Muscle of back (tissue), 10 donors: Measurements from ENCODE around the gene CATSPERB. TPM values are rescaled to one million over a fixed set of nuclear protein-coding genes. Genes with fewer than 3 reads are reported as not detected.

ENCODE experiments used
- polyA plus RNA-seq, 10 donors: library from polyadenylated mRNA; unstranded; fragments of 120-200 nt; gene quantifications; one replicate each; pipeline ENCODE4 v1.2.1, GENCODE V29; 2013; ENCODE audit not compliant: insufficient read length in 10 of 10

Gene CATSPERB
- polyA plus RNA-seq, 10 donors = 0.05 to 0.94 (median 0.25) TPM

Other genes starting within 250 kb of the CATSPERB start
- 10 to 100 TPM; 54.1 to 73.2 (median 68.9) TPM for gene PPP4R3A, start 221.8 kb downstream of the CATSPERB start, polyA plus RNA-seq
- 10 to 100 TPM in 1 of 10 donors, 1 to 10 TPM in 9; 1.5 to 12.5 (median 5.3) TPM for gene TC2N, start 135.4 kb upstream of the CATSPERB start, polyA plus RNA-seq
- gene FBLN5, start 215.6 kb upstream of the CATSPERB start, polyA plus RNA-seq = 100 to 1,000 TPM in 5 of 10 donors, 10 to 100 TPM in 5; 63.9 to 138 (median 101) TPM